ENCODE data around the gene CHAC2. TPM values are rescaled to one million over a fixed set of nuclear protein-coding genes. Genes with fewer than 3 reads are reported as not detected.
A peak's percentile ranks its signal among the peaks of the same experiment; 100 is the strongest.

Gene CHAC2
- total RNA-seq, 1 experiment from 2014 or later = 8.4 TPM

GRCh38 chr2:53782676-53783075 lies 15.1 kb downstream of the CHAC2 start (continued):
- TF ChIP-seq REST (IDR thresholded peaks at IDR 0.05; ENCODE audit: low read depth) (no peak), YY1 (IDR thresholded peaks at IDR 0.05; ENCODE audit: extremely low read depth, insufficient replicate concordance, low read depth, low read length) (no peak), JUND (IDR thresholded peaks at IDR 0.05) (no peak), ZNF274 (IDR thresholded peaks at IDR 0.05; ENCODE audit: low read depth, low read length) (no peak)

DNA sequence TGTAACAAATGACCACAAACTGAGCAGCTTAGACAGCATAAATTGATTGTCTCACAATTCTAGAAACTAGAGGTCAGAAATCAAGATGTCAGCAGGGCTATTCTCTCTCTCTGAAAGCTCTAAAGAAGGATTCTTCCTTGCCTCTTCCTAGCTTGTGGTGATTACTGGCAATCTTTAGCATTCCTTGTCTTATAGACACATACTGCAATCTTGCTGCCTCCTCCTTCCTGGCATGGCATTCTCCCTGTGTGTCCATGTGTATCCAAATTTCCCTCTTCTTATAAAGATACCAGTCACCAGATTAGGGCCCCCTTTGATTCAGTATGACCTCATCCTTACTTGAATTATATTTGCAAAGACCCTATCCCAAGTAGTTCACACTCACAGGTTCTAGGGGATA lies 16.8 kb downstream of the CHAC2 start:
- Histone ChIP-seq H4K20me1 (ENCODE audit: insufficient read depth) (no peaks in the 10 kb centered on the region), H3K27me3 (ENCODE audit: insufficient read depth, low read length) (no peaks in the 10 kb centered on the region), H3K79me2 (ENCODE audit: insufficient read depth, low read length) (peaks cover 91% of the 10 kb centered on the region), H3K4me1 (ENCODE audit: control insufficient read depth in 1 of 2, insufficient read depth in 2 of 2, low read length in 2 of 2) (peaks cover 9 to 21% of the 10 kb centered on the region in 2 experiments; a peak in 3 of 4 replicates), H3K4me3 (replicated peaks in 1 of 2; ENCODE audit: low read depth in 1 of 2, low read length in 2 of 2) (no peak overlapping the region), H3K36me3 (ENCODE audit: control insufficient read depth in 1 of 2, insufficient read depth in 2 of 2, low read length in 2 of 2) (no peaks in the 10 kb centered on the region), H3K9me2 (ENCODE audit: insufficient read depth) (no peaks in the 10 kb centered on the region), H3K9me3 (ENCODE audit: control insufficient read depth in 1 of 2, insufficient read depth in 1 of 2, low read depth in 1 of 2, low read length in 2 of 2) (no peaks in the 10 kb centered on the region), H3K27ac (ENCODE audit: low read depth, low read length) (no peak overlapping the region), H3K4me2 (ENCODE audit: low read length) (peak overlapping the region; percentile 83; the same call in 1 of the 2 replicates), H2AFZ (ENCODE audit: low read depth, low read length, poor library complexity, severe bottlenecking) (no peak overlapping the region), H3K9ac (ENCODE audit: low read length) (no peak overlapping the region)
- ATAC-seq (no peak), DNase-seq (ENCODE audit: low read depth, low spot score) (no peak)
- POLR2A ChIA-PET = no interaction called here
- no TSS peak for BruUV-seq (replicated peaks)
- CTCF ChIA-PET = no interaction called here
- intact Hi-C loops (cut with micrococcal nuclease) = no loop called here
- RAD21 ChIA-PET (ENCODE audit: low non-redundant PET in 1 of 2, low total read pairs in 2 of 2, uncharacterized antibody in 2 of 2, unreplicated experiment in 2 of 2) = no interaction called here
- no peak for TF ChIP-seq ZNF274 (IDR thresholded peaks at IDR 0.05; ENCODE audit: low read depth, low read length)
- no peak for TF ChIP-seq TCF7L2 (IDR thresholded peaks at IDR 0.05; ENCODE audit: borderline replicate concordance, extremely low read depth, insufficient read depth, insufficient read length)
- TF ChIP-seq CBX3 (IDR thresholded peaks at IDR 0.05; ENCODE audit: low read depth) = no peak
- no peak for TF ChIP-seq ZFX (IDR thresholded peaks at IDR 0.05)
- TF ChIP-seq ELF1 (IDR thresholded peaks at IDR 0.05; ENCODE audit: borderline replicate concordance, low read depth) = no peak
- no peak for TF ChIP-seq SIN3A (IDR thresholded peaks at IDR 0.05; ENCODE audit: low read depth)
- no peak for TF ChIP-seq POLR2A (IDR thresholded peaks at IDR 0.05; ENCODE audit: borderline replicate concordance, extremely low read depth, insufficient read depth, insufficient read length)
- no peak for TF ChIP-seq EZH2 (IDR thresholded peaks at IDR 0.05)
- TF ChIP-seq SP1 (IDR thresholded peaks at IDR 0.05; ENCODE audit: low read depth) = no peak
- TF ChIP-seq RAD21 (IDR thresholded peaks at IDR 0.05; ENCODE audit: low read depth) = no peak
- no peak for TF ChIP-seq EZH2phosphoT487 (IDR thresholded peaks at IDR 0.05; ENCODE audit: borderline replicate concordance)
- no peak for TF ChIP-seq CTCF (IDR thresholded peaks at IDR 0.05 in 2 of 3, conservative IDR thresholded peaks at IDR 0.05 in 1 of 3; ENCODE audit: borderline replicate concordance in 1 of 3, insufficient read depth in 1 of 3, low read depth in 2 of 3, low read length in 2 of 3)
- no peak for TF ChIP-seq REST (IDR thresholded peaks at IDR 0.05; ENCODE audit: low read depth)
- no peak for TF ChIP-seq YY1 (IDR thresholded peaks at IDR 0.05; ENCODE audit: extremely low read depth, insufficient replicate concordance, low read depth, low read length)
- TF ChIP-seq CEBPB (IDR thresholded peaks at IDR 0.05; ENCODE audit: low read depth) = no peak
